Measurements from ENCODE around the gene PCBP3. TPM values are rescaled to one million over a fixed set of nuclear protein-coding genes. Genes with fewer than 3 reads are reported as not detected.

Gene PCBP3
- total and polyA plus RNA-seq, 2 donors from 2014 or later, result 2.3 to 5.4 TPM

GRCh38 chr21:45735259-45736000 lies 91.9 kb downstream of the PCBP3 start:
- Histone ChIP-seq H3K27me3 (ENCODE audit: control insufficient read depth, insufficient read depth, low read length) (no peaks in the 10 kb centered on the region), H3K4me3 (ENCODE audit: low read length in 3 of 3) (no peak overlapping the region), H3K36me3 (ENCODE audit: control insufficient read depth in 2 of 3, insufficient read depth in 3 of 3, low read length in 3 of 3) (no peaks in the 10 kb centered on the region), H3K9me3 (ENCODE audit: control insufficient read depth in 2 of 3, insufficient read depth in 1 of 3, low read length in 3 of 3) (no peaks in the 10 kb centered on the region), H3K4me1 (ENCODE audit: control insufficient read depth in 2 of 3, insufficient read depth in 2 of 3, low read depth in 1 of 3, low read length in 3 of 3) (peaks cover 0 to under 1% (median 0%) of the 10 kb centered on the region in 3 donors), H3K9ac (ENCODE audit: low read length in 3 of 3) (no peak overlapping the region), H3K27ac (ENCODE audit: low read depth in 2 of 2, low read length in 2 of 2) (no peak overlapping the region)
- no peak for TF ChIP-seq CTCF (IDR thresholded peaks at IDR 0.05; ENCODE audit: borderline replicate concordance, extremely low read depth, insufficient read depth)
- DNase-seq, result no peak
- intact Hi-C loops (cut with DNase I), result no loop called here
- FAIRE-seq, result no peak

- Histone ChIP-seq H3K4me1 (ENCODE audit: control insufficient read depth in 2 of 3, insufficient read depth in 2 of 3, low read depth in 1 of 3, low read length in 3 of 3) (peaks cover 0 to 4% (median 0%) of the 10 kb centered on the region in 3 donors), H3K36me3 (ENCODE audit: control insufficient read depth in 2 of 3, insufficient read depth in 3 of 3, low read length in 3 of 3) (no peaks in the 10 kb centered on the region), H3K9ac (ENCODE audit: low read length in 3 of 3) (no peak overlapping the region), H3K27ac (ENCODE audit: low read depth in 2 of 2, low read length in 2 of 2) (no peak overlapping the region), H3K27me3 (ENCODE audit: control insufficient read depth, insufficient read depth, low read length) (no peaks in the 10 kb centered on the region), H3K9me3 (ENCODE audit: control insufficient read depth in 2 of 3, insufficient read depth in 1 of 3, low read length in 3 of 3) (no peaks in the 10 kb centered on the region), H3K4me3 (ENCODE audit: low read length in 3 of 3) (no peak overlapping the region)
- TF ChIP-seq CTCF (IDR thresholded peaks at IDR 0.05; ENCODE audit: borderline replicate concordance, extremely low read depth, insufficient read depth), result no peak
- no peak for DNase-seq
- intact Hi-C loops (cut with DNase I), result no loop called here
- FAIRE-seq, result no peak
Observed at GRCh38 chr21:45736042-45736689, 92.6 kb downstream of the PCBP3 start.

GRCh38 chr21:45736690-45737484 lies 93.4 kb downstream of the PCBP3 start:
- Histone ChIP-seq H3K9me3 (ENCODE audit: control insufficient read depth in 2 of 3, insufficient read depth in 1 of 3, low read length in 3 of 3) (no peaks in the 10 kb centered on the region), H3K27me3 (ENCODE audit: control insufficient read depth, insufficient read depth, low read length) (no peaks in the 10 kb centered on the region), H3K27ac (ENCODE audit: low read depth in 2 of 2, low read length in 2 of 2) (no peak overlapping the region), H3K36me3 (ENCODE audit: control insufficient read depth in 2 of 3, insufficient read depth in 3 of 3, low read length in 3 of 3) (no peaks in the 10 kb centered on the region), H3K4me3 (ENCODE audit: low read length in 3 of 3) (no peak overlapping the region), H3K9ac (ENCODE audit: low read length in 3 of 3) (no peak overlapping the region), H3K4me1 (ENCODE audit: control insufficient read depth in 2 of 3, insufficient read depth in 2 of 3, low read depth in 1 of 3, low read length in 3 of 3) (peaks cover 0 to 4% (median 0%) of the 10 kb centered on the region in 3 donors)
- DNase-seq (peak in 1 of 5 donors; percentile 30), FAIRE-seq (no peak)
- intact Hi-C loops (cut with DNase I), result no loop called here
- no peak for TF ChIP-seq CTCF (IDR thresholded peaks at IDR 0.05; ENCODE audit: borderline replicate concordance, extremely low read depth, insufficient read depth)

All from kidney (tissue), 14 donors.